Prostate gland (tissue), 2 donors: Measurements from ENCODE around the gene YIPF2.

Source experiments
- CTCF ChIP-seq, 4 experiments: fragments of 200-600 bp in 2 of 4; fragments of 450-650 bp in 2 of 4; sonication (generic) in 2 of 4; IDR thresholded peaks; 1 replicate in 3 of 4; 2 replicates in 1 of 4; pipeline ENCODE4 v1.5.1; 2016 to 2019; ENCODE audit warnings: antibody characterized with exemption in 4 of 4, mild to moderate bottlenecking in 2 of 4, moderate library complexity in 2 of 4
- POLR2A ChIP-seq: fragments of 450-650 bp; IDR thresholded peaks from one replicate; pipeline ENCODE4 v1.6.1; 2016; ENCODE audit warnings: antibody characterized with exemption, mild to moderate bottlenecking
- POLR2AphosphoS5 ChIP-seq: sonication (generic); formaldehyde crosslinking; IDR thresholded peaks from one replicate; pipeline ENCODE4 v1.6.1; 2017; ENCODE audit warnings: antibody characterized with exemption

- no peak for TF ChIP-seq CTCF (IDR thresholded peaks at IDR 0.05)
- TF ChIP-seq POLR2A, result no peak
- TF ChIP-seq POLR2AphosphoS5, result no peak
These were observed 46.4 kb downstream of the YIPF2 start for GRCh38 chr19:10882108-10882457.
